ENCODE results near the gene ABTB1.

Gene ABTB1

GRCh38 chr3:127707851-127708411, 35.2 kb downstream of the ABTB1 start:
- DNase-seq: no peak

GRCh38 chr3:127708837-127709236, 36.1 kb downstream of the ABTB1 start:
- no peak for DNase-seq

GRCh38 chr3:127709320-127710060, 36.7 kb downstream of the ABTB1 start:
- no peak for DNase-seq

- DNase-seq: no peak
These were observed 37.6 kb downstream of the ABTB1 start for GRCh38 chr3:127710155-127710941.

- DNase-seq: no peak
These were observed 38.4 kb downstream of the ABTB1 start for GRCh38 chr3:127711021-127711695.

GRCh38 chr3:127711896-127712295, 39.1 kb downstream of the ABTB1 start:
- no peak for DNase-seq

GRCh38 chr3:127712461-127712860, 39.7 kb downstream of the ABTB1 start:
- no peak for DNase-seq

GRCh38 chr3:127712881-127713771, 40.4 kb downstream of the ABTB1 start:
- no peak for DNase-seq

GRCh38 chr3:127714125-127714571, 41.4 kb downstream of the ABTB1 start:
- DNase-seq: no peak

- DNase-seq: no peak
These were observed 42.1 kb downstream of the ABTB1 start for GRCh38 chr3:127714866-127715265.

- no peak for DNase-seq
These were observed 42.8 kb downstream of the ABTB1 start for GRCh38 chr3:127715532-127715931.

- no peak for DNase-seq
These were observed 43.6 kb downstream of the ABTB1 start for GRCh38 chr3:127716384-127716783.

- no peak for DNase-seq
These were observed 44.8 kb downstream of the ABTB1 start for GRCh38 chr3:127717357-127718244.

- no peak for DNase-seq
These were observed 45.6 kb downstream of the ABTB1 start for GRCh38 chr3:127718245-127718915.

- DNase-seq: no peak
These were observed 46.2 kb downstream of the ABTB1 start for GRCh38 chr3:127718916-127719290.

GRCh38 chr3:127719369-127719768, 46.6 kb downstream of the ABTB1 start:
- DNase-seq: no peak

- DNase-seq: no peak
These were observed 47.5 kb downstream of the ABTB1 start for GRCh38 chr3:127720161-127720823.

- DNase-seq: no peak
These were observed 48.5 kb downstream of the ABTB1 start for GRCh38 chr3:127720985-127721935.

Measured in activated CD4-positive, alpha-beta T cell treated with anti-CD3 and anti-CD28 coated beads, Interleukin-2, amount 50 U/mL, for 1 hour (primary cell).